ENCODE results near the gene EFHC2.

DNA sequence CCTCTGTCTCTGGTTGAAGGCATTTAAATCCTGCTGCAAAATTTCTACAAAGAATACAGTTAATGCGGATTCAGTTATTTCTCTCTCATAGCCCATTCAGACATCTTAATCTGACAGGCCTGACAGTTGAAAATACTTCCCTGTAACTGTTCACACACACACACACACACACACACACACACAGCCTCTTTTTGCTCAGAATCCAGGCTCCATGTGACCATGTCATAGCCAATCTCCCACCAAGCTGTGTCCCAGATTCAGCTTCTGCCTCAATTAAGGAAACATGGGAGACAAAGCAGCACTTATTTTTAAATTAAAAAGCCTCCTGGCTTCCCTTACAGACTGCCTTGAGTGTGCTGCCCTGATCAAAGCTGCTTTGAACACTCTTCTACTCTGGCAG, 49.3 kb upstream of the EFHC2 start:
- TF ChIP-seq, protein P1, sequence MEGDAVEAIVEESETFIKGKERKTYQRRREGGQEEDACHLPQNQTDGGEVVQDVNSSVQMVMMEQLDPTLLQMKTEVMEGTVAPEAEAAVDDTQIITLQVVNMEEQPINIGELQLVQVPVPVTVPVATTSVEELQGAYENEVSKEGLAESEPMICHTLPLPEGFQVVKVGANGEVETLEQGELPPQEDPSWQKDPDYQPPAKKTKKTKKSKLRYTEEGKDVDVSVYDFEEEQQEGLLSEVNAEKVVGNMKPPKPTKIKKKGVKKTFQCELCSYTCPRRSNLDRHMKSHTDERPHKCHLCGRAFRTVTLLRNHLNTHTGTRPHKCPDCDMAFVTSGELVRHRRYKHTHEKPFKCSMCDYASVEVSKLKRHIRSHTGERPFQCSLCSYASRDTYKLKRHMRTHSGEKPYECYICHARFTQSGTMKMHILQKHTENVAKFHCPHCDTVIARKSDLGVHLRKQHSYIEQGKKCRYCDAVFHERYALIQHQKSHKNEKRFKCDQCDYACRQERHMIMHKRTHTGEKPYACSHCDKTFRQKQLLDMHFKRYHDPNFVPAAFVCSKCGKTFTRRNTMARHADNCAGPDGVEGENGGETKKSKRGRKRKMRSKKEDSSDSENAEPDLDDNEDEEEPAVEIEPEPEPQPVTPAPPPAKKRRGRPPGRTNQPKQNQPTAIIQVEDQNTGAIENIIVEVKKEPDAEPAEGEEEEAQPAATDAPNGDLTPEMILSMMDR (IDR thresholded peaks at IDR 0.05) = no peak
- TF ChIP-seq POLR2A (IDR thresholded peaks at IDR 0.05) = no peak

Measured in lower leg skin (tissue), 3 donors.